ENCODE data around the gene USP7. TPM values are rescaled to one million over a fixed set of nuclear protein-coding genes. Genes with fewer than 3 reads are reported as not detected.
"Not testable (repeated sequence)": the region's sequence is repeated elsewhere in the genome, so short reads cannot be mapped to it uniquely, and the experiment has no call there.

Gene USP7
- total RNA-seq, 2 experiments from 2014 or later, result 165 to 198 TPM

DNA sequence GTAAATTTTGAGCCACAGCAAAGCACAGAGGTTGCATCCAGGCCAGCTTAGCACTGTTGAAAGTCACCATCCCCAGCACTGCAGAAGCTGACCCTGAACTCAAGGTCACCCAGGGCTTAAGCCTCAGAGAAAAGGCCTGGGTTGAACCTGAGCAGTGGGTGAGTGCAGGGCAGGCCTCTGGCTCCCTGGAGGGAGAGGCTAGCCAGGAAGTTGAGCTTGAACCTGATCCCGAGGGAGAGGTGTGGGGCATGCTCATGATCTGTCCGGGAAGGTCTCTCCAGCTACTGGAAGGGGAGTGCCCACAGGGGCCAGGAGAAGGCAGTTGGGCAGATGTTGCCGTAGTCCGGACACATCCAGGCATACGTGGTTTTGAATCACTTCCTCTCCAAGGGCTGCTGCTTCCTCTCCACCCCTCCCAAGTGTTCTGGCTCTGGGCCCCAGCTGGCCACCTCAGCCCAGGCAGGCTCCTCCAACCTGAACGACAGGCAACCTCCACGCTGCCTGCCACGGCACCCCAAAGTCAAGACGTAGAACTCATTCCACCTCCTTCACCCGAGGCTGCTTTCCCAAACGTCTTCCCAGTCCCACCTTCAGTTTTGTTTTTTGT is 113.3 kb downstream of the USP7 start:
- no peaks in the 10 kb centered on the region for H3K9me3 Mint-ChIP-seq (ENCODE audit: low read depth)
- intact Hi-C loops (cut with DNase I, micrococcal nuclease), result no loop called here
- no peaks in the 10 kb centered on the region for H3K27me3 Mint-ChIP-seq
- H3K27ac Mint-ChIP-seq, result peak overlapping the region; percentile 72
- ChIA-PET CTCF (interaction anchor here (0.7 to 1.2 kb wide), 2 partner anchors 49 to 283 kb away, joined by 3 read pairs; no protein-coding TSS in a partner anchor), POLR2A (interaction anchor here (1.7 to 2.5 kb wide), 2 partner anchors 18 to 19 kb away, joined by 6 to 8 read pairs; partner anchors contain the start of gene CARHSP1)
- no peak overlapping the region for H3K4me3 Mint-ChIP-seq
- no peak for DNase-seq
- H3K4me1 Mint-ChIP-seq, result peaks cover 25% of the 10 kb centered on the region
- H3K36me3 Mint-ChIP-seq (ENCODE audit: low read depth), result peaks cover 36% of the 10 kb centered on the region
- peak; percentile 32 for ATAC-seq

DNA sequence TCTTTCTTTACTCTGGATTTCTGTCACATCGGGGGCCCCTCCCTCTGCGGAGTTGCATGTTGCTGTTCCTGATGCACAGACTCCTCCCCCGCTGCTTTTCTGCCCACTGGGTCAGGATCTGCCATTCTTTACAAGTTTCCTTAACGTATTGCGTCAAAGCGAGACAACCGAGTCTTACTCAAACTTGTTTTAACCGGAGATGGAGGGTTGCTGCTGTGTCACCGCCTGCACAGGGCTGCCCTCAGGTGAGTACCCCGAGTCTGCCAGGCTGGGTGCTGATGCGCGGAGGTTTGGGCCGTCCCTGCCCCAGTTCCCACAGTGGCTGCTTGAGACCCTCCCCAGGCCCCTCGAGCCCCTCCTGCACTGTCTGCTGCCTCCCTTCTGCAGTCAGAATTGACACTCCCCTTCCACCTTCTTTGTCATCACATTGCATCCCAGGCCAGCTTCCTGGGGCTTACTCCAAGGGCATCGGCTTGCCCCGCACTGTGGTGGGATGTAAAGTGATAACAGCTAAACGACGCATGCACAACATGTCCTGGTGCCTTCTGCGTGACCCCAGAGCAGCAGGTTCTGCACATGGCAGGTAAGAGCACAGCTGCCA is 114.2 kb downstream of the USP7 start:
- Mint-ChIP-seq H3K27me3 (no peaks in the 10 kb centered on the region), H3K9me3 (ENCODE audit: low read depth) (no peaks in the 10 kb centered on the region), H3K27ac (peak overlapping the region; percentile 42), H3K4me3 (no peak overlapping the region), H3K36me3 (ENCODE audit: low read depth) (peaks cover 35% of the 10 kb centered on the region), H3K4me1 (peaks cover 25% of the 10 kb centered on the region)
- CTCF ChIA-PET, result no interaction called here
- no peak for DNase-seq
- intact Hi-C loops (cut with DNase I, micrococcal nuclease), result no loop called here
- no peak for ATAC-seq
- POLR2A ChIA-PET, result no interaction called here

DNA sequence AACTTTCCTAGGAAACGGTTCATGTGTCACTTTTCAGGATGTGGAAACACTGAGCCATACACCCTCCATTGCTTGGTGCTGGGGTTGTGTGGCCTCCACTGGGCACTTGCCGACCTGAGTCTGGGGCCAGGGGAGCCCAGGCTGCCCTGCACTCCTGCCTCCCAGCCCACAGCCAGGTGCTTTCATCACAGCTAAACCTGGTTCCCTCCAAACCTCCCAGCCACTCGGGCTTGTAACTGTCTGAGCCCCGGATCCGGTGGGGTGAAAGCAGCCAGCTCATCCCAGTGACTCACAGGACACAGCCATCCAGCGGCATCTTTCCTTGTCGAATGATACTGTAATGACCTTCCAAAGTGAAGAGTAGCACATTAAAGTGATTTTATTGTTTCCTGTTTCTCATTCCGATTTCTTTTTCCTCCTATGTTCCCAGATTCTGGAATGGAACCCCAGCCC is 114.7 kb downstream of the USP7 start:
- Mint-ChIP-seq H3K4me3 (no peak overlapping the region), H3K36me3 (ENCODE audit: low read depth) (peaks cover 33% of the 10 kb centered on the region), H3K9me3 (ENCODE audit: low read depth) (no peaks in the 10 kb centered on the region), H3K27ac (peak overlapping the region; percentile 42), H3K27me3 (no peaks in the 10 kb centered on the region), H3K4me1 (peaks cover 25% of the 10 kb centered on the region)
- POLR2A ChIA-PET, result no interaction called here
- DNase-seq (no peak), ATAC-seq (no peak)
- CTCF ChIA-PET, result no interaction called here
- intact Hi-C loops (cut with DNase I, micrococcal nuclease), result no loop called here

- intact Hi-C loops (cut with DNase I, micrococcal nuclease), result no loop called here
- peaks cover 22% of the 10 kb centered on the region for H3K4me1 Mint-ChIP-seq
- H3K27me3 Mint-ChIP-seq, result no peaks in the 10 kb centered on the region
- ATAC-seq (no peak), DNase-seq (no peak)
- no peak overlapping the region for H3K4me3 Mint-ChIP-seq
- ChIA-PET CTCF (interaction anchor here (1.1 kb wide), 1 partner anchor 88 kb away, joined by 4 read pairs; no protein-coding TSS in a partner anchor), POLR2A (no interaction called here)
- H3K36me3 Mint-ChIP-seq (ENCODE audit: low read depth), result peaks cover 36% of the 10 kb centered on the region
- H3K27ac Mint-ChIP-seq, result no peak overlapping the region
- H3K9me3 Mint-ChIP-seq (ENCODE audit: low read depth), result no peaks in the 10 kb centered on the region
Observed at GRCh38 chr16:8848231-8848938, 115.3 kb downstream of the USP7 start.

DNA sequence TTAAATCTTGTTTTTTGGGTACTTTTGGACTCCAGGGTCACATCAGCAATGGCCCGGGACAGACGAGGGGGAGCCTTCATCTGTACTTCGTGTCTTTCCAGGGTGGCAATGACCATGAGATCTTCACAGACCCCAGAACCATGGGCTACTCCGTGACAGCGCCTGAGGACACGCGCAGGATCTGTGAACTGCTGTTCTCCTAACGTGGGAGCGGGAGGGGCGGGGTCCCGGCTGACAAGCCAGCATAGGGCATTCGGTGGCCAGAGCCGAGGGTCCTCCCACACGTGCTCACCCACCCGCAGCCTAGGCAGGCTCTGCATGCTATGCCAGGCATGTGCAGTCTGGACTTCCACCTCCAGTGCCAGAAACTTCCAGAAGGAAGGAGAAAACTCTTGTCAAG is 116.1 kb downstream of the USP7 start:
- no peak for ATAC-seq
- H3K4me3 Mint-ChIP-seq, result no peak overlapping the region
- ChIA-PET POLR2A (no interaction called here), CTCF (interaction anchor here (0.6 to 1.1 kb wide), 2 partner anchors 52 to 89 kb away, joined by 3 to 4 read pairs; no protein-coding TSS in a partner anchor)
- peaks cover 36% of the 10 kb centered on the region for H3K36me3 Mint-ChIP-seq (ENCODE audit: low read depth)
- H3K27me3 Mint-ChIP-seq, result no peaks in the 10 kb centered on the region
- no peak overlapping the region for H3K27ac Mint-ChIP-seq
- intact Hi-C loops (cut with DNase I, micrococcal nuclease), result no loop called here
- no peak for DNase-seq
- H3K4me1 Mint-ChIP-seq, result peaks cover 16% of the 10 kb centered on the region
- H3K9me3 Mint-ChIP-seq (ENCODE audit: low read depth), result no peaks in the 10 kb centered on the region

DNA sequence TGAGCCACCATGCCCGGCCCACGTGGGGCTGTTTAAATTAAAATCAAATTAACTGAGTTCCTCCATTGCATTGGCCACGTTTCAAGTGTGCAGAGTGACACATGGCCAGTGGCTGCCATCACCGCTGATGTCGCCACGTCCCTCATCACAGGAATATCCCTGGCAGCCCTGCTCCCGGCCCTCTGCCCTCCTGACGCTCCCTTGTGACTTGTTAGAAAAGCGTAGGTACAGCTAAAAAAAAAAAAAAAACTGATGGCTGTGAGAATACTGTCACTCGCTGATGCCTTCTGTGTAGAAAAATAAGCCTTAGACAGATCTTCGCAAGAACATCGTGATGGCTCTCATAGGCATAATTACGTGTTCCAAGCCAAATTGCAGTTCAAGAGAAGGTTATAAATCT is 116.6 kb downstream of the USP7 start:
- peaks cover 36% of the 10 kb centered on the region for H3K36me3 Mint-ChIP-seq (ENCODE audit: low read depth)
- H3K4me1 Mint-ChIP-seq, result peaks cover 16% of the 10 kb centered on the region

GRCh38 chr16:8846401-8846932 is 117.2 kb downstream of the USP7 start:
- H3K36me3 Mint-ChIP-seq (ENCODE audit: low read depth), result peaks cover 33% of the 10 kb centered on the region
- no peak overlapping the region for H3K4me3 Mint-ChIP-seq
- H3K9me3 Mint-ChIP-seq (ENCODE audit: low read depth), result no peaks in the 10 kb centered on the region
- CTCF ChIA-PET, result interaction anchor here (0.7 kb wide), 1 partner anchor 138 kb away, joined by 3 read pairs; no protein-coding TSS in a partner anchor
- H3K27me3 Mint-ChIP-seq, result no peaks in the 10 kb centered on the region
- DNase-seq, result no peak
- POLR2A ChIA-PET, result no interaction called here
- H3K4me1 Mint-ChIP-seq, result peaks cover 16% of the 10 kb centered on the region
- H3K27ac Mint-ChIP-seq, result no peak overlapping the region
- ATAC-seq, result no peak
- intact Hi-C loops (cut with DNase I, micrococcal nuclease), result no loop called here

More for the DNA sequence above, 116.6 kb downstream of the USP7 start:
- no peak overlapping the region for H3K4me3 Mint-ChIP-seq
- CTCF ChIA-PET, result no interaction called here
- H3K27me3 Mint-ChIP-seq, result no peaks in the 10 kb centered on the region
- H3K27ac Mint-ChIP-seq, result no peak overlapping the region
- POLR2A ChIA-PET, result no interaction called here
- DNase-seq, result no peak
- H3K9me3 Mint-ChIP-seq (ENCODE audit: low read depth), result no peaks in the 10 kb centered on the region
- intact Hi-C loops (cut with DNase I, micrococcal nuclease), result no loop called here
- ATAC-seq, result no peak

DNA sequence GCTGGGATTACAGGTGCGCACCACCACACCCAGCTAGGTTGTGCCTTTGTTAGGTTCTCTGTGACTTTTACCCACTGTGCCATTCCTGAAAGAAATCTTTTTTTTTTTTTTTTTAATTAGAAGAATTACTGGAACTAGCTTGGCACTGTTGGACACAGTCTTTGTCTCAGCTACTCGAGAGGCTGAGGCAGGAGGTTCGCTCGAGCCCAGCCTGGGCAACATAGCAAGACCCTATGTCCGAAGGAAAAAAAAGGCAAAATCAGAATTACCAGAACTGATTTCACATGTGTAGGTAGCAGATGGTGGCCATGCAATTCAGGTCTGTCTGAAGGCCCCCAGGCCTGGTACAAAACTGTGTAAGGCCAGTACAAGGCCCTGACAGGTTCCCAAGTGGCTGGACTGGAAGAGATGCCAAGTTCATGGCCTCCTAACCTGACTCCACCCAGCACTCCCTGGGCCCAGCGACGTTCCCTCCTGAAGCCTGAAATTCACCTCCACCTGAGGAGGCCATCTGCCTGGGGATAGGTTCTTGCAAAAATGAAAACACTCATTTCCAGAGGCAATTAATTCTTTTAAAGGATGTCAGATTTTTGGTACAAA is 117.9 kb downstream of the USP7 start:
- H3K27ac Mint-ChIP-seq, result no peak overlapping the region
- intact Hi-C loops (cut with DNase I, micrococcal nuclease), result no loop called here
- peaks cover 14% of the 10 kb centered on the region for H3K4me1 Mint-ChIP-seq
- no peaks in the 10 kb centered on the region for H3K9me3 Mint-ChIP-seq (ENCODE audit: low read depth)
- H3K36me3 Mint-ChIP-seq (ENCODE audit: low read depth), result peaks cover 28% of the 10 kb centered on the region
- POLR2A ChIA-PET, result no interaction called here
- H3K27me3 Mint-ChIP-seq, result no peaks in the 10 kb centered on the region
- DNase-seq (no peak), ATAC-seq (no peak)
- CTCF ChIA-PET, result interaction anchor here (0.7 kb wide), 1 partner anchor 138 kb away, joined by 3 read pairs; no protein-coding TSS in a partner anchor
- H3K4me3 Mint-ChIP-seq, result no peak overlapping the region

GRCh38 chr16:8843296-8843695 is 120.4 kb downstream of the USP7 start:
- intact Hi-C loops (cut with DNase I, micrococcal nuclease); H3K4me3 Mint-ChIP-seq; POLR2A ChIA-PET; H3K27ac Mint-ChIP-seq; H3K27me3 Mint-ChIP-seq; DNase-seq; H3K9me3 Mint-ChIP-seq (ENCODE audit: low read depth); ATAC-seq; H3K4me1 Mint-ChIP-seq; CTCF ChIA-PET: not testable (repeated sequence)
- H3K36me3 Mint-ChIP-seq (ENCODE audit: low read depth), result peaks cover 18% of the 10 kb centered on the region

All from activated CD4-positive, alpha-beta T cell treated with anti-CD3 and anti-CD28 coated beads for 36 hours (primary cell).